ENCODE results near the gene IRAK1. TPM values are rescaled to one million over a fixed set of nuclear protein-coding genes. Genes with fewer than 3 reads are reported as not detected.

The IRAK1 gene
- total RNA-seq, 1 donor from 2014 or later: 69.1 TPM

GRCh38 chrX:154039577-154039976 lies 19.9 kb upstream of the IRAK1 start:
- TF ChIP-seq CTCF (IDR thresholded peaks at IDR 0.05; ENCODE audit: unreplicated experiment): no peak
- DNase-seq (ENCODE audit: low spot score in 2 of 2, unreplicated experiment in 2 of 2): no peak
- Mint-ChIP-seq H3K4me1 (peaks cover 3% of the 10 kb centered on the region), H3K36me3 (peaks cover 6% of the 10 kb centered on the region), H3K27me3 (ENCODE audit: low read depth) (no peaks in the 10 kb centered on the region), H3K27ac (peak overlapping the region; percentile 52), H3K4me3 (no peak overlapping the region), H3K9me3 (peaks cover 10% of the 10 kb centered on the region)

DNA sequence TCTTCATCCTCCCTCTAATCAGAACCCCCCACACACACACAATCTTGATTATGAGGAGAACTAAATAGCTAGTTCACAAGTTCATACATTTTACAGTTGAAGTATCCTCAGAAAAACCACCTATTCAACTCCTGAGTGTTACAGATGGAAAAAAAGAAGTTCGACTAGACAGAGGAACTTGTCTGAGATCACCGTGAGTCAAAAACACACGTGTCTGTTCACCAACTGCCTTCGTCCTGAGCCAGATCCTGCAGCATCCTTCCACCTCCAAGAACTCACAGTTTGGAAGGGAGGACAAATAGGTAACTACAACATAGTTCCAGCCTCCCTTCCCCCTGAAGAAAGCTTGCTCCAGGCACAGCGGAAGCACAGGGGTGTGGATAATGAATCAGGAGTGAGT lies 19.0 kb upstream of the IRAK1 start:
- no peaks in the 10 kb centered on the region for H3K27me3 Mint-ChIP-seq (ENCODE audit: low read depth)
- peaks cover 2% of the 10 kb centered on the region for H3K4me1 Mint-ChIP-seq
- peaks cover 10% of the 10 kb centered on the region for H3K9me3 Mint-ChIP-seq
- peaks cover 4% of the 10 kb centered on the region for H3K36me3 Mint-ChIP-seq
- no peak for TF ChIP-seq CTCF (IDR thresholded peaks at IDR 0.05; ENCODE audit: unreplicated experiment)
- no peak overlapping the region for H3K4me3 Mint-ChIP-seq
- no peak for DNase-seq (ENCODE audit: low spot score in 2 of 2, unreplicated experiment in 2 of 2)
- H3K27ac Mint-ChIP-seq: no peak overlapping the region

DNA sequence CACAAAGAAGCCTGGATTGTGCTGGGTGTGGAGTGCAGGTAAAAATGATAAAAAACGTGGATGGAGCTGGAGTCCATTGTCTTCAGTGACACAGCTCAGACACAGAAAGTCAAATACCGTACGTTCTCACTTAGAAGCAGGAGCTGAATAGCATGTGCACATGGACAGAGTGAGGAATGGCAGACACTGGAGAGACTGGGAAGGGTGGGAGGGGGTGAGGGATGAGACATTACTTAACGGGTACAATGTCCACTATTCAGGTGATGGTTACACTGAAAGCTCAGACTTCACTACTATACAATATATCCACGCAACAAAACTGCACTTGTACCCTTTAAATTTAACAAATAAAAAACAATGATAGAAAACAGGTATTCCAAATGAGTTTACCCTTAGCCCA lies 18.1 kb upstream of the IRAK1 start:
- H3K4me1 Mint-ChIP-seq: peaks cover 2% of the 10 kb centered on the region
- H3K27me3 Mint-ChIP-seq (ENCODE audit: low read depth): no peaks in the 10 kb centered on the region
- peaks cover 4% of the 10 kb centered on the region for H3K36me3 Mint-ChIP-seq
- no peak for TF ChIP-seq CTCF (IDR thresholded peaks at IDR 0.05; ENCODE audit: unreplicated experiment)
- no peak for DNase-seq (ENCODE audit: low spot score in 2 of 2, unreplicated experiment in 2 of 2)
- no peak overlapping the region for H3K4me3 Mint-ChIP-seq
- H3K27ac Mint-ChIP-seq: no peak overlapping the region
- peaks cover 10% of the 10 kb centered on the region for H3K9me3 Mint-ChIP-seq

DNA sequence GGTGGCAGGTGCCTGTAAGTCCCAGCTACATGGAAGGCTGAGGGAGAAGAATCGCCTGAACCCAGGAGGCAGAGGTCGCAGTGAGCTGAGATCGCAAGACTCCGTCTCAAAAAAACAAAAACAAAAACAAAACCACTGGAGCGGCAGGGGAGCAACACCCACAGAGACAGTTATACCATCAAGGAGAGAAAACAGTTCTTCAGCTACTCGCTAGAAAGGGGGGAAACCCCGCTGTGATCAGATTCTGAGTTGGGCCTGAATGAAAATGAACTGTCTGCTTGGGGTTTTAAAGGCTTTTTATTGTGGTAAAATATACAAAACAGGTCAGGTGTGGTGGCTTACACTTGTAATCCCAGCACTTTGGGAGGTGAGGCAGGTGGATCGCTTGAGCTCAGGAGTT lies 16.8 kb upstream of the IRAK1 start:
- no peak for TF ChIP-seq CTCF (IDR thresholded peaks at IDR 0.05; ENCODE audit: unreplicated experiment)
- Mint-ChIP-seq H3K27ac (no peak overlapping the region), H3K36me3 (peaks cover 8% of the 10 kb centered on the region), H3K9me3 (peaks cover 10% of the 10 kb centered on the region), H3K4me1 (peaks cover 2% of the 10 kb centered on the region), H3K27me3 (ENCODE audit: low read depth) (no peaks in the 10 kb centered on the region), H3K4me3 (no peak overlapping the region)
- DNase-seq (ENCODE audit: low spot score in 2 of 2, unreplicated experiment in 2 of 2): no peak

GRCh38 chrX:154033848-154034247 lies 14.1 kb upstream of the IRAK1 start:
- Mint-ChIP-seq H3K4me1 (no peaks in the 10 kb centered on the region), H3K27ac (no peak overlapping the region), H3K27me3 (ENCODE audit: low read depth) (no peaks in the 10 kb centered on the region), H3K4me3 (no peak overlapping the region), H3K36me3 (peaks cover 11% of the 10 kb centered on the region), H3K9me3 (peaks cover 10% of the 10 kb centered on the region)
- no peak for DNase-seq (ENCODE audit: low spot score in 2 of 2, unreplicated experiment in 2 of 2)
- no peak for TF ChIP-seq CTCF (IDR thresholded peaks at IDR 0.05; ENCODE audit: unreplicated experiment)

- Mint-ChIP-seq H3K27ac (no peak overlapping the region), H3K4me1 (no peaks in the 10 kb centered on the region), H3K27me3 (ENCODE audit: low read depth) (no peaks in the 10 kb centered on the region), H3K4me3 (no peak overlapping the region), H3K9me3 (peaks cover 9% of the 10 kb centered on the region), H3K36me3 (peaks cover 12% of the 10 kb centered on the region)
- no peak for TF ChIP-seq CTCF (IDR thresholded peaks at IDR 0.05; ENCODE audit: unreplicated experiment)
- DNase-seq (ENCODE audit: low spot score in 2 of 2, unreplicated experiment in 2 of 2): no peak
These were observed 13.0 kb upstream of the IRAK1 start for GRCh38 chrX:154032653-154033052.
